ENCODE data around the gene IRF3.

DNA sequence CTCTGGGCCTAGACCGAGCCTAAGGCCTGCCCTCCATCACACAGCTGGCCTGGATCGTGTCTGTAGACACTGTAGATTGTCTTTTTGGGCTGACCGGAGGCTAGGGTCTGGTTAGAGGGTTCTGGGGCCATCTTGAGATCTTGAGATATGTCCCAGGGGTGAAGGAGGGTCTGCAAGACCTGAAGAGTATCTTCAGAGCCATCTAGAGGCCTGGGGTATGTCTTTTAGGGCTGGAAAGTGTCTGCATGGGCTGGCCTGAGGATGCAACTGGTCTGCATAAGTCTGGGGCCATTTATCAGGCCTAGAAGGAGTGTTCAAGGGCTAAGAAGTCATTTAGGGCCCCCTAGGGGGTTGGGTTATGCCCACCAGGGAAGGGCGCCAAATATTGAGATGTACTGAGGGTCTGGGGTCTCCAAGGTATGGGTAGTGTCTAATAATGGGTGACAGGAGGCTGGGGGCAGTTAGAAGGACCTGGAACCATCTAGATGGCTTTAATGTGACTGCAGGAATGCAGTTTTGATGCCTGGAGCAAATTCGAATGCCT is 23.1 kb downstream of the IRF3 start:
- TF ChIP-seq, protein P1, sequence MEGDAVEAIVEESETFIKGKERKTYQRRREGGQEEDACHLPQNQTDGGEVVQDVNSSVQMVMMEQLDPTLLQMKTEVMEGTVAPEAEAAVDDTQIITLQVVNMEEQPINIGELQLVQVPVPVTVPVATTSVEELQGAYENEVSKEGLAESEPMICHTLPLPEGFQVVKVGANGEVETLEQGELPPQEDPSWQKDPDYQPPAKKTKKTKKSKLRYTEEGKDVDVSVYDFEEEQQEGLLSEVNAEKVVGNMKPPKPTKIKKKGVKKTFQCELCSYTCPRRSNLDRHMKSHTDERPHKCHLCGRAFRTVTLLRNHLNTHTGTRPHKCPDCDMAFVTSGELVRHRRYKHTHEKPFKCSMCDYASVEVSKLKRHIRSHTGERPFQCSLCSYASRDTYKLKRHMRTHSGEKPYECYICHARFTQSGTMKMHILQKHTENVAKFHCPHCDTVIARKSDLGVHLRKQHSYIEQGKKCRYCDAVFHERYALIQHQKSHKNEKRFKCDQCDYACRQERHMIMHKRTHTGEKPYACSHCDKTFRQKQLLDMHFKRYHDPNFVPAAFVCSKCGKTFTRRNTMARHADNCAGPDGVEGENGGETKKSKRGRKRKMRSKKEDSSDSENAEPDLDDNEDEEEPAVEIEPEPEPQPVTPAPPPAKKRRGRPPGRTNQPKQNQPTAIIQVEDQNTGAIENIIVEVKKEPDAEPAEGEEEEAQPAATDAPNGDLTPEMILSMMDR (IDR thresholded peaks at IDR 0.05), result no peak
- TF ChIP-seq POLR2A (IDR thresholded peaks at IDR 0.05), result no peak
